K562 (cell line): Measurements from ENCODE around the gene KCNN4. TPM values are rescaled to one million over a fixed set of nuclear protein-coding genes. Genes with fewer than 3 reads are reported as not detected.

ENCODE experiments used
- ATF1 ChIP-seq, 2 experiments: fragments of 450-650 bp in 1 of 2; IDR thresholded peaks; 2 replicates each; pipeline ENCODE4 v1.6.1; 2016; ENCODE audit warnings: missing compliant biosample characterization in 1 of 2, missing genetic modification characterization in 1 of 2
- FIP1L1 ChIP-seq: fragments of 200-400 bp; formaldehyde crosslinking; IDR thresholded peaks from 2 replicates; pipeline ENCODE4 v1.6.1; 2018; ENCODE audit warnings: mild to moderate bottlenecking, low read depth, low read length; ENCODE audit not compliant: poor library complexity, severe bottlenecking
- HIVEP1 ChIP-seq: fragments of 250-450 bp; sonication (Bioruptor Pico); IDR thresholded peaks from 2 replicates; pipeline ENCODE4 v1.4.0; 2020; ENCODE audit warnings: mild to moderate bottlenecking
- HLTF ChIP-seq: fragments of 450-650 bp; IDR thresholded peaks from 2 replicates; pipeline ENCODE4 v1.6.1; 2016
- HMGXB4 ChIP-seq: sonication (generic); formaldehyde crosslinking; IDR thresholded peaks from 2 replicates; pipeline ENCODE4 v1.8.1; 2023; ENCODE audit warnings: mild to moderate bottlenecking, missing genetic modification reagents
- MAX ChIP-seq: sonication (generic); formaldehyde crosslinking; IDR thresholded peaks from 2 replicates; pipeline ENCODE4 v1.9.0; 2022; ENCODE audit warnings: mild to moderate bottlenecking, missing genetic modification reagents
- MAZ ChIP-seq, 2 experiments: fragments of 450-650 bp in 1 of 2; sonication (generic) in 1 of 2; formaldehyde crosslinking; IDR thresholded peaks in 1 of 2; conservative IDR thresholded peaks in 1 of 2; 2 replicates each; pipeline versions ENCODE4 v1.4.0 to v1.5.0; 2020; ENCODE audit warnings: mild to moderate bottlenecking in 1 of 2, missing genetic modification reagents in 1 of 2
- MECOM ChIP-seq: fragments of 250-450 bp; sonication (Bioruptor Pico); IDR thresholded peaks from 2 replicates; pipeline ENCODE4 v1.8.0; 2022; ENCODE audit warnings: inconsistent platforms
- MEF2A ChIP-seq: IDR thresholded peaks from 2 replicates; pipeline ENCODE4 v1.6.1; 2011; ENCODE audit warnings: low read depth, mild to moderate bottlenecking, low read length, moderate library complexity; ENCODE audit not compliant: control insufficient read depth
- RBM39 ChIP-seq: fragments of 200-400 bp; formaldehyde crosslinking; optimal IDR thresholded peaks from 2 replicates; pipeline ENCODE3; 2018; ENCODE audit warnings: low read depth, low read length
- SLC30A9 ChIP-seq: fragments of 250-450 bp; sonication (Bioruptor Pico); IDR thresholded peaks from 2 replicates; pipeline ENCODE4 v1.8.0; 2022; ENCODE audit warnings: mild to moderate bottlenecking, moderate library complexity
- TCF3 ChIP-seq: sonication (generic); formaldehyde crosslinking; IDR thresholded peaks from 2 replicates; pipeline ENCODE4 v1.4.0; 2020; ENCODE audit warnings: mild to moderate bottlenecking, missing genetic modification reagents
- THRA ChIP-seq: fragments of 450-650 bp; IDR thresholded peaks from 2 replicates; pipeline ENCODE4 v1.6.1; 2017; ENCODE audit warnings: mild to moderate bottlenecking, moderate library complexity
- ZC3H11A ChIP-seq: IDR thresholded peaks from 2 replicates; pipeline ENCODE4 v1.6.1; 2012; ENCODE audit warnings: low read depth, low read length, improper control_type of control experiment
- polyA plus RNA-seq, 8 experiments: library from polyadenylated mRNA; depleted of rRNA in 4 of 8; stranded (reverse) in 5 of 8; unstranded in 3 of 8; fragments of >200 nt; fragmentation: Nextera tagmentation in 2 of 8; fragmentation: Illumina TruSeq in 1 of 8; extraction: Ambion mirVana in 2 of 8; extraction: Trizol in 1 of 8; gene quantifications; 2 replicates each; pipeline versions ENCODE4 v1.2.1 to v1.2.3, GENCODE V29; 2011 to 2014; ENCODE audit warnings: inconsistent platforms in 1 of 8, missing spikeins in 1 of 8
- total RNA-seq, 7 experiments: library from RNA; depleted of rRNA in 6 of 7; stranded (reverse); fragments of >200 nt in 6 of 7; fragmentation: Illumina TruSeq in 2 of 7; extraction: Trizol in 2 of 7; gene quantifications; 2 replicates each; pipeline versions ENCODE4 v1.2.1 to v1.2.3, GENCODE V29; 2011 to 2021; ENCODE audit warnings: low replicate concordance in 1 of 7
- TF ChIP-seq, protein P1 (sequence below), 3 experiments: fragments of 200-800 bp in 1 of 3; sonication (Bioruptor generic) in 1 of 3; sonication (generic) in 1 of 3; formaldehyde crosslinking in 1 of 3; IDR thresholded peaks; 2 replicates each; pipeline versions ENCODE4 v1.6.1 to v1.8.0; 2016 to 2022; ENCODE audit warnings: mild to moderate bottlenecking in 2 of 3, missing compliant biosample characterization in 2 of 3, missing genetic modification characterization in 2 of 3, missing genetic modification reagents in 1 of 3

KCNN4 gene
- total and polyA plus RNA-seq, 9 of the 15 experiments (the other 6 are each of a cell fraction or from before 2014, with no cell fraction given) = 0.53 to 37.7 (median 25.9) TPM

DNA sequence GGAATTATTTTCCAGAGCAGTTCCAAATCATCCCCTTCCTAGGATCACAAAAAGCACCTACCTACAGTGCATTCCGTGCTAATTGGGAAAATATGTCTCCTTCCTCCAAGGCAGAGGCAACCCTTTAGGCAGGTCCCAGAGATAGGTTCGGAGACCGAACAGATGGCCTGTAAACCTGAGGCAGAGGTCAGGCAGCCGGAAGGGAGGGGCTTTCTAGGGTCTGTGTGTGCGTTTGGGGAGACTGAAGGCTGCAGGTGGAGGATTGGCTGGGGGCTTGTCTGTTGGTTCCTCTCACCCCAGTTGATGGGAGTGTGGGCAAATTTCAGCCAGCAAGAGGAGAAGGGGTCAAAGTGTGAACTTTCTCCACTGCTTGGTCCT lies 7.1 kb downstream of the KCNN4 start (continued):
- TF ChIP-seq MAZ (CRISPR knock-in tag; conservative IDR thresholded peaks at IDR 0.05 in 1 of 2, IDR thresholded peaks at IDR 0.05 in 1 of 2) (no peak), RBM39 (peak; percentile 32), TCF3 (CRISPR knock-in tag) (peak; percentile 75), ZC3H11A (no peak), SLC30A9 (no peak), HLTF (no peak), MAX (no peak), THRA (no peak), FIP1L1 (no peak), HMGXB4 (CRISPR knock-in tag) (no peak), ATF1 (CRISPR knock-in tag; IDR thresholded peaks at IDR 0.05) (no peak), ATF1 (tag; IDR thresholded peaks at IDR 0.05) (no peak), MECOM (no peak), MEF2A (no peak), HIVEP1 (CRISPR knock-in tag) (no peak)
- TF ChIP-seq, protein P1, sequence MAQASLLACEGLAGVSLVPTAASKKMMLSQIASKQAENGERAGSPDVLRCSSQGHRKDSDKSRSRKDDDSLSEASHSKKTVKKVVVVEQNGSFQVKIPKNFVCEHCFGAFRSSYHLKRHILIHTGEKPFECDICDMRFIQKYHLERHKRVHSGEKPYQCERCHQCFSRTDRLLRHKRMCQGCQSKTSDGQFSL (CRISPR knock-in tag; IDR thresholded peaks at IDR 0.05) = 0 out of 2 replicates have a peak, but pooled peaks have one; percentile 5
- TF ChIP-seq, protein P1 (tag; IDR thresholded peaks at IDR 0.05) = no peak
